Hepatocyte (in vitro differentiated cells): Measurements from ENCODE around the gene SSBP2. TPM values are rescaled to one million over a fixed set of nuclear protein-coding genes. Genes with fewer than 3 reads are reported as not detected.

Source experiments
- DNase-seq: peaks from one replicate; pipeline ENCODE4 v3.0.0-alpha.2; 2016; ENCODE audit warnings: low spot score
- H2AFZ ChIP-seq: fragments of 200-600 bp; sonication (generic); 2 replicates; pipeline ENCODE4 v1.6.0; 2016; ENCODE audit warnings: antibody characterized with exemption, mild to moderate bottlenecking
- H3K27ac ChIP-seq: fragments of 200-600 bp; sonication (generic); 2 replicates; pipeline ENCODE4 v1.5.1; 2016; ENCODE audit warnings: mild to moderate bottlenecking
- H3K27me3 ChIP-seq: fragments of 200-600 bp; sonication (generic); 2 replicates; pipeline ENCODE4 v1.6.1; 2016
- H3K36me3 ChIP-seq: fragments of 200-600 bp; sonication (generic); replicated peaks from 2 replicates; pipeline ENCODE4 v1.5.1; 2016; ENCODE audit warnings: low read depth; ENCODE audit not compliant: insufficient read depth
- H3K4me1 ChIP-seq: fragments of 200-600 bp; sonication (generic); 2 replicates; pipeline ENCODE4 v1.5.1; 2016; ENCODE audit warnings: mild to moderate bottlenecking, moderate library complexity; ENCODE audit not compliant: insufficient read depth
- H3K4me2 ChIP-seq: fragments of 200-600 bp; sonication (generic); 2 replicates; pipeline ENCODE4 v1.6.0; 2016
- H3K4me3 ChIP-seq: fragments of 200-600 bp; sonication (generic); 2 replicates; pipeline ENCODE4 v1.5.1; 2016; ENCODE audit warnings: mild to moderate bottlenecking
- H3K79me2 ChIP-seq: fragments of 200-600 bp; sonication (generic); 2 replicates; pipeline ENCODE4 v1.6.0; 2017; ENCODE audit warnings: mild to moderate bottlenecking
- H3K9me2 ChIP-seq: fragments of 200-600 bp; sonication (generic); replicated peaks from 2 replicates; pipeline ENCODE4 v1.6.0; 2017; ENCODE audit warnings: mild to moderate bottlenecking; ENCODE audit not compliant: insufficient read depth
- H3K9me3 ChIP-seq: fragments of 200-600 bp; sonication (generic); 2 replicates; pipeline ENCODE4 v1.5.1; 2016; ENCODE audit warnings: low read depth, mild to moderate bottlenecking
- H4K20me1 ChIP-seq: fragments of 200-600 bp; sonication (generic); 2 replicates; pipeline ENCODE4 v1.6.0; 2016; ENCODE audit warnings: mild to moderate bottlenecking; ENCODE audit not compliant: insufficient read depth, poor library complexity, severe bottlenecking
- EZH2 ChIP-seq: fragments of 200-600 bp; sonication (generic); IDR thresholded peaks from 2 replicates; pipeline ENCODE4 v1.6.1; 2016; ENCODE audit warnings: antibody characterized with exemption, mild to moderate bottlenecking, borderline replicate concordance
- EZH2phosphoT487 ChIP-seq: fragments of 200-600 bp; sonication (generic); IDR thresholded peaks from one replicate; pipeline ENCODE4 v1.6.1; 2018; ENCODE audit warnings: antibody characterized with exemption, mild to moderate bottlenecking, low read depth, moderate library complexity; ENCODE audit not compliant: unreplicated experiment, severe bottlenecking
- WGBS: methylation state at CpG from one replicate; pipeline ENCODE4 v1.1.6; 2016; ENCODE audit warnings: low lambda C conversion rate; ENCODE audit errors: missing lambda C conversion rate; 5-methylcytosine and 5-hydroxymethylcytosine counted together
- polyA plus RNA-seq: library from polyadenylated mRNA; unstranded; fragments of >200 nt; fragmentation: Nextera tagmentation; extraction: Ambion mirVana; gene quantifications from 2 replicates; pipeline ENCODE4 v1.2.1, GENCODE V29; 2016
- total RNA-seq: library from RNA; depleted of rRNA; stranded (reverse); fragments of >200 nt; gene quantifications from 2 replicates; pipeline ENCODE4 v1.2.3, GENCODE V29; 2014
- TF ChIP-seq, protein P1 (sequence below): fragments of 200-600 bp; sonication (generic); IDR thresholded peaks from 2 replicates; pipeline ENCODE4 v1.5.1; 2016; ENCODE audit warnings: antibody characterized with exemption, mild to moderate bottlenecking; ENCODE audit not compliant: poor library complexity

SSBP2 gene
- total and polyA plus RNA-seq, 2 experiments from 2014 or later, result 23.7 to 48.2 TPM

DNA sequence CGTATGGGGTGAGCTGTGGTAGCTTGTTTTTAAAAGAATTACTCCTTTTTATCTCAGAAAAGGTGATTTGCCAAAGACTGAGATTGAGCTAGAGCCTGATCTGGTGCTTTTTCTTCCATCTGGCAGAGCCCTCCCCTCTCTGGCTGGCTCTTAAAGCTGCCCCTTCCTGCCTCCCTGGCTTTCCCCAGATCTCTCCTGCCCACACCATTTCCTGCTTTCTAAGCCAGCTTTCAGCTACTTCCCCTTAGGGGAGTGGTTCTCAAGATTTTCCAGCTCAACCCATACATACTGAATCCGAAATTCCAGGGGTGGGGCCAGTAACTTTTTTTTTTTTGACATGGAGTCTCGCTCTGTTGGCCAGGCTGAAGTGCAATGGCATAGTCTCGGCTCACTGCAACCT, 352.2 kb downstream of the SSBP2 start:
- H3K9me3 ChIP-seq, result no peaks in the 10 kb centered on the region
- TF ChIP-seq EZH2, result no peak
- TF ChIP-seq, protein P1, sequence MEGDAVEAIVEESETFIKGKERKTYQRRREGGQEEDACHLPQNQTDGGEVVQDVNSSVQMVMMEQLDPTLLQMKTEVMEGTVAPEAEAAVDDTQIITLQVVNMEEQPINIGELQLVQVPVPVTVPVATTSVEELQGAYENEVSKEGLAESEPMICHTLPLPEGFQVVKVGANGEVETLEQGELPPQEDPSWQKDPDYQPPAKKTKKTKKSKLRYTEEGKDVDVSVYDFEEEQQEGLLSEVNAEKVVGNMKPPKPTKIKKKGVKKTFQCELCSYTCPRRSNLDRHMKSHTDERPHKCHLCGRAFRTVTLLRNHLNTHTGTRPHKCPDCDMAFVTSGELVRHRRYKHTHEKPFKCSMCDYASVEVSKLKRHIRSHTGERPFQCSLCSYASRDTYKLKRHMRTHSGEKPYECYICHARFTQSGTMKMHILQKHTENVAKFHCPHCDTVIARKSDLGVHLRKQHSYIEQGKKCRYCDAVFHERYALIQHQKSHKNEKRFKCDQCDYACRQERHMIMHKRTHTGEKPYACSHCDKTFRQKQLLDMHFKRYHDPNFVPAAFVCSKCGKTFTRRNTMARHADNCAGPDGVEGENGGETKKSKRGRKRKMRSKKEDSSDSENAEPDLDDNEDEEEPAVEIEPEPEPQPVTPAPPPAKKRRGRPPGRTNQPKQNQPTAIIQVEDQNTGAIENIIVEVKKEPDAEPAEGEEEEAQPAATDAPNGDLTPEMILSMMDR, result no peak
- TF ChIP-seq EZH2phosphoT487, result no peak
- H3K9me2 ChIP-seq, result no peaks in the 10 kb centered on the region
- H3K36me3 ChIP-seq, result no peaks in the 10 kb centered on the region
- WGBS, result 82% methylated on average over 4 of the region's 4 CpGs
- H3K4me3 ChIP-seq, result no peak overlapping the region
- H3K79me2 ChIP-seq, result no peaks in the 10 kb centered on the region
- H4K20me1 ChIP-seq, result no peaks in the 10 kb centered on the region
- no peaks in the 10 kb centered on the region for H3K4me1 ChIP-seq
- no peak overlapping the region for H3K27ac ChIP-seq
- H2AFZ ChIP-seq, result no peak overlapping the region
- H3K4me2 ChIP-seq, result no peak overlapping the region
- no peak for DNase-seq
- no peaks in the 10 kb centered on the region for H3K27me3 ChIP-seq

DNA sequence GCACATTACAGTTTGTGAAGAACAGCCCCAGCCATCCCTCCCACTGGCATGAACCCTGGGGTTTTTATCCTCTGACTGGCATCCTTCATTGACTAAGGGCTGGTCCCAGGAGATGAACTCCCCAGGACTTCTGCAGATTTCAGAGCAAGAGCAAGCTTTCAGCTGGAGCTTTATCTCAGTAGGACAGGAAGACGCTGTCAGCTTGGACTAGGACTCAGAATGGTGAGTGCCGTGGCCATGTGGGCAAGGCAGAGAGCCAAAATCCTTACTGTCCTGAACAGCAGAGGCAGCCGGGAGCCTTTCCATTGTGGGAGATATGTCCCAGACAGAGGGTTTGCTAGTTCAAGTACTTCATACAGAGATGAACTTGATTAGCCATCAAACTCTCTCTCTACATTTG, 353.7 kb downstream of the SSBP2 start:
- no peaks in the 10 kb centered on the region for H4K20me1 ChIP-seq
- no peaks in the 10 kb centered on the region for H3K79me2 ChIP-seq
- no peaks in the 10 kb centered on the region for H3K9me3 ChIP-seq
- no peaks in the 10 kb centered on the region for H3K9me2 ChIP-seq
- no peaks in the 10 kb centered on the region for H3K36me3 ChIP-seq
- DNase-seq, result no peak
- H3K4me1 ChIP-seq, result no peaks in the 10 kb centered on the region
- no peak overlapping the region for H3K27ac ChIP-seq
- WGBS, result 48% methylated on average over 3 of the region's 3 CpGs
- H3K4me3 ChIP-seq, result no peak overlapping the region
- TF ChIP-seq EZH2, result no peak
- no peak for TF ChIP-seq EZH2phosphoT487
- TF ChIP-seq, protein P1, result no peak
- H2AFZ ChIP-seq, result no peak overlapping the region
- no peak overlapping the region for H3K4me2 ChIP-seq
- peaks cover 3% of the 10 kb centered on the region for H3K27me3 ChIP-seq

DNA sequence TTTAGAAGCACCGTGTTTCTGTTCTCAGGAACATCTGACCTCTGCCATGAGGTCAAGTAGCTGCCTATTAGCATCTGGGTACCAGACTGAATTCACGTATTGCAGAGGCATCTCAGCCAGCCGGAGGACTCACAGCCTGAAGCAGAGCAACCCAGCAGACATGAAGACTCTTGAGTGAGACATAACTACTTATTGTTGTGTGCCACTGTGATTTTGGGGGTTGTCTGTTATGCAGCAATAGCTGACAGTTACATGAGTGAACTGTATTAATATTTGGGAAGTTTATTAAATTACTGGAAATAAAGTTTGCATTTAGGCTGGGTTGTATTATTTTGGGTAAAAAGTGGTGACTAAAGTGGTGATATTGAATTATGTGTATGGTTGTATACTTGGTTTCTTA, 355.6 kb downstream of the SSBP2 start:
- Histone ChIP-seq H3K27me3 (peaks cover 3% of the 10 kb centered on the region), H3K4me1 (no peaks in the 10 kb centered on the region), H3K4me2 (no peak overlapping the region), H3K4me3 (no peak overlapping the region), H3K9me3 (no peaks in the 10 kb centered on the region), H3K27ac (no peak overlapping the region), H3K36me3 (no peaks in the 10 kb centered on the region), H3K79me2 (no peaks in the 10 kb centered on the region), H4K20me1 (no peaks in the 10 kb centered on the region), H3K9me2 (no peaks in the 10 kb centered on the region), H2AFZ (no peak overlapping the region)
- WGBS, result 59% methylated on average over 3 of the region's 3 CpGs
- no peak for TF ChIP-seq EZH2
- TF ChIP-seq, protein P1, result no peak
- TF ChIP-seq EZH2phosphoT487, result no peak
- DNase-seq, result no peak
